GM03348 (cell line): Measurements from ENCODE around the gene ZCCHC24.

ENCODE experiments used
- DNase-seq: peaks from one replicate; pipeline ENCODE4 v3.0.0; 2012; ENCODE audit warnings: low spot score

The ZCCHC24 gene

GRCh38 chr10:79360499-79361342 is 84.7 kb downstream of the ZCCHC24 start:
- DNase-seq, result no peak

GRCh38 chr10:79359816-79360498 is 85.5 kb downstream of the ZCCHC24 start:
- no peak for DNase-seq

- no peak for DNase-seq
Observed at GRCh38 chr10:79358811-79359210, 86.6 kb downstream of the ZCCHC24 start.

GRCh38 chr10:79357180-79357579 is 88.2 kb downstream of the ZCCHC24 start:
- no peak for DNase-seq

- no peak for DNase-seq
Observed at GRCh38 chr10:79356104-79356503, 89.3 kb downstream of the ZCCHC24 start.

- DNase-seq, result no peak
Observed at GRCh38 chr10:79355420-79356017, 89.9 kb downstream of the ZCCHC24 start.

- no peak for DNase-seq
Observed at GRCh38 chr10:79354615-79355014, 90.8 kb downstream of the ZCCHC24 start.

- DNase-seq, result no peak
Observed at GRCh38 chr10:79354141-79354540, 91.3 kb downstream of the ZCCHC24 start.

- DNase-seq, result no peak
Observed at GRCh38 chr10:79353726-79354125, 91.7 kb downstream of the ZCCHC24 start.

GRCh38 chr10:79353000-79353406 is 92.4 kb downstream of the ZCCHC24 start:
- no peak for DNase-seq

- DNase-seq, result no peak
Observed at GRCh38 chr10:79352035-79352877, 93.2 kb downstream of the ZCCHC24 start.

- no peak for DNase-seq
Observed at GRCh38 chr10:79351332-79351731, 94.1 kb downstream of the ZCCHC24 start.

- no peak for DNase-seq
Observed at GRCh38 chr10:79350407-79351154, 94.8 kb downstream of the ZCCHC24 start.

- no peak for DNase-seq
Observed at GRCh38 chr10:79349766-79350406, 95.5 kb downstream of the ZCCHC24 start.

GRCh38 chr10:79349072-79349491 is 96.3 kb downstream of the ZCCHC24 start:
- DNase-seq, result no peak

GRCh38 chr10:79348640-79348988 is 96.8 kb downstream of the ZCCHC24 start:
- no peak for DNase-seq

- DNase-seq, result peak; percentile 89
Observed at GRCh38 chr10:79347894-79348639, 97.4 kb downstream of the ZCCHC24 start.

GRCh38 chr10:79347226-79347893 is 98.1 kb downstream of the ZCCHC24 start, which contains the start of gene PPIF:
TSS of gene PPIF (plus strand) at chr10:79347469. CDS start at chr10:79347549, 80 bp downstream.
- peak; percentile 97 for DNase-seq
